GM11168 (cell line): Measurements from ENCODE around the gene DRGX.

Experiments
- in situ Hi-C: fragments of 300-500 bp; cut with MboI; formaldehyde crosslinking; loops from one replicate; pipeline ENCODE4 v1.12.0; 2022; ENCODE audit warnings: low sequenced_read_pairs; ENCODE audit not compliant: unreplicated experiment

DRGX gene

GRCh38 chr10:49409755-49410154, 13.9 kb upstream of the DRGX start:
- in situ Hi-C loops: loop anchor here (10.0 kb wide), 1 partner anchor 105 kb away; no protein-coding TSS in a partner anchor

- in situ Hi-C loops: no loop called here
Observed at GRCh38 chr10:49408519-49409306, 12.8 kb upstream of the DRGX start.

- in situ Hi-C loops: no loop called here
Observed at GRCh38 chr10:49407552-49408137, 11.8 kb upstream of the DRGX start.

GRCh38 chr10:49407151-49407550, 11.3 kb upstream of the DRGX start:
- in situ Hi-C loops: no loop called here

GRCh38 chr10:49404321-49404878, 8.5 kb upstream of the DRGX start:
- in situ Hi-C loops: no loop called here

- in situ Hi-C loops: no loop called here
Observed at GRCh38 chr10:49403363-49403762, 7.5 kb upstream of the DRGX start.

GRCh38 chr10:49400365-49400764, 4.5 kb upstream of the DRGX start:
- in situ Hi-C loops: no loop called here

- in situ Hi-C loops: no loop called here
Observed at GRCh38 chr10:49398986-49399385, 3.1 kb upstream of the DRGX start.

- in situ Hi-C loops: no loop called here
Observed at GRCh38 chr10:49398000-49398861, 2.3 kb upstream of the DRGX start.

- in situ Hi-C loops: no loop called here
Observed at GRCh38 chr10:49397036-49397999, 1.4 kb upstream of the DRGX start.

- in situ Hi-C loops: no loop called here
Observed at GRCh38 chr10:49396666-49396999, 744 bp upstream of the DRGX start.

- in situ Hi-C loops: no loop called here
Observed at GRCh38 chr10:49394933-49395740, 752 bp downstream of the DRGX start.

- in situ Hi-C loops: no loop called here
Observed at GRCh38 chr10:49393757-49394156, 2.1 kb downstream of the DRGX start.

GRCh38 chr10:49393301-49393700, 2.6 kb downstream of the DRGX start:
- in situ Hi-C loops: no loop called here

- in situ Hi-C loops: no loop called here
Observed at GRCh38 chr10:49389361-49389933, 6.4 kb downstream of the DRGX start.

- in situ Hi-C loops: no loop called here
Observed at GRCh38 chr10:49388161-49388560, 7.7 kb downstream of the DRGX start.

- in situ Hi-C loops: no loop called here
Observed at GRCh38 chr10:49387071-49387470, 8.8 kb downstream of the DRGX start.
